Cerebellar cortex (tissue), 1 donor: ENCODE measurements around the gene DCAF12L2.
"Not testable (repeated sequence)": the region's sequence is repeated elsewhere in the genome, so short reads cannot be mapped to it uniquely, and the experiment has no call there.

Experiments used
- DNase-seq: peaks from one replicate; pipeline ENCODE4 v3.0.0-alpha.2; 2015; ENCODE audit warnings: low spot score

Gene DCAF12L2

DNA sequence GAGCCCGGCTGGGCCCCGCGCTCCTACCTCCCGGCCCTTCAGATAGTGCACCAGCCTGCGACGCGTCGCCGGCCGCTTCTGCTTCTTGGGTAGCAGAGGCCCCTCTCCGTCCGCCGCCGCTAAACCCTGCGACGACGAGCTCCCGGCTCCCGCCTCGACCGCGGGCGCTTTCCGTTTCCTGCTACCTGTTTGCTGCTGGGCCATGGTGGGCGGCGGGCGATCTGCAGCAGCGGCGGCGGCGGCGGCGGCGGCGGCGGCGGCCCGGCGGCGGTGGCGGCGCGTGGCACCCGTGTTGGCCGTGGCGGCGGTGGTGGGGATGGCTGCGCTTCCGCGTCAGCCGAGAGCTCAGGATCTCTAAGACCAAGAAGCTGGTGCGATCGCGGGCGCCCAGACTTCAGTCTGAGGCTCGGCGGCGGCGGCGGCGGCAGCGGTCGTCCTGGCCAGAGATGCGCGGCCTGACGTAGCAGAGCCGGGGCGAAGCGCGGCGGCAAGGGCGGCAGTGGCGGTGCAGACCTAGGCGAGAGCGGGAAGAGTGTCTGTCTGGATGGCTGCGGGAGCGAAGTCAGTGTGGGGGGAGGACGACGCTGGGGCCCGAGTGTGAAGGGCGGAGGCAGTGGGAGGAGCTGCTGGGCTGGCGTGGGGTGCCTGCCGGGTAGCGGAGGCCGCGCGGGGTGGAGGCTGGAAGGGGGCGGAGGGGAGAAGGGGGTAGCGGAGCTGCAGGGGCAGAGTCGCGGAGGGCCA lies at the start of gene DCAF12L2:
Gene DCAF12L2 (minus strand): TSS at position 569 of the 741 bp plus-strand sequence. CDS start 365 bp downstream, at position 204.
- DNase-seq, result peak; percentile 0

DNA sequence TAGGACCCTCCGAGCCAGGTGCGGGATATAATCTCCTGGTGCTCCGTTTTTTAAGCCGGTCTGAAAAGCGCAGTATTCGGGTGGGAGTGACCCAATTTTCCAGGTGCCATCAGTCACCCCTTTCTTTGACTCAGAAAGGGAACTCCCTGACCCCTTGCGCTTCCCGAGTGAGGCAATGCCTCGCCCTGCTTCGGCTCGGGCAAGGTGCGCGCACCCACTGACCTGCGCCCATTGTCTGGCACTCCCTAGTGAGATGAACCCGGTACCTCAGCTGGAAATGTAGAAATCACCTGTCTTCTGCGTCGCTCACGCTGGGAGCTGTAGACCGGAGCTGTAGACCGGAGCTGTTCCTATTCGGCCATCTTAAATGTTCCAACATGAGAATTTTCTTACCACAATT lies 24.8 kb upstream of the DCAF12L2 start:
- not testable (repeated sequence) for DNase-seq

DNA sequence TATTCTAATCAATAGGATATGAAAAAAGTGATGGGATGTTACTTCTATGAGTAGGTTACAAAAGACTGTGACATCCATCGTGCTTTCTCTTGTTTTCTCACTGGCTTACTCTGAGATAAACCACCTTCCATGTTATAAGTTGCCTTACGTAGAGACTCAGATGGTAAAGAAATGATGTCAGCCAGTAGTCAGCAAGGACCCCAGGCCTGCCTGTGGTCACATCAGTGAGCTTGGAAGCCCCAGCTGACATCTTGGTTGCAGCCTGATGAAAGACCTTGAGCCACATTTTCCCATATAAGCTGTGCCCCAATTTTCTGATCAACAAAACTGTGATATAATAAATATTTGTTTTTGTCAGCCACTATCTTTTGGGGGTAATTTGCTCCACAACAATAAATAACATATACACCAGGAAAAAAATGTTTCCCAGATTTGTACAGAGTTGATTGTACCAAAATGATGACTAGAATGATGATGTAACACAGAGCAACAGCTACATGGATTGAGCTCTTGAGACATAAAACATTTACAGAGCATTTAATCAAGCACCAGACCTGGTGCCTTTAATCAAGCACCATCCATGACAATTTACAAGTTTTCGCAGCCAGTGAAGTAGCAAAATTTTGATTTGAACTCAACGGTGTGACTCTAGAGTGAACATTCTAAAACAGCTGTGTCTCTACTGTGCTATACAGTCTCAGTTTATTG lies 11.2 kb upstream of the DCAF12L2 start:
- no peak for DNase-seq

DNA sequence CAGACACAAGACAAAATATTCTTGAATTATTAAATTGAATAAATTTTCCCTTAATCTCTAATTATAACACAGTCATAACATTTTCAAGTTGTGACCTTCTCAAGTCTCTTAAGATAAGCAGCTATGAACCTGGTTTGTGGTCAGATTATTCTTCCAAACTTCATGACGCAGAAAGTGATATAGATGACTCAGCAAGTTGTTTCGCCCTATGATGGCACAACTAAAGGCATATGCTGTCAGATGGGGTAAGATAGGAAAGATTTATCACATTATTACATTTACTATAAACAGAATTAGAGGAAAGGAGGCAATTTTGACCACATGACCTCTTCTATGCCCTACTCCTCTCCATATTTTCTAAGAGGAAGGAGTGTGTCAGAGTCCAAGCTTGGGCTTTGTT lies 4.6 kb upstream of the DCAF12L2 start:
- DNase-seq, result no peak

DNA sequence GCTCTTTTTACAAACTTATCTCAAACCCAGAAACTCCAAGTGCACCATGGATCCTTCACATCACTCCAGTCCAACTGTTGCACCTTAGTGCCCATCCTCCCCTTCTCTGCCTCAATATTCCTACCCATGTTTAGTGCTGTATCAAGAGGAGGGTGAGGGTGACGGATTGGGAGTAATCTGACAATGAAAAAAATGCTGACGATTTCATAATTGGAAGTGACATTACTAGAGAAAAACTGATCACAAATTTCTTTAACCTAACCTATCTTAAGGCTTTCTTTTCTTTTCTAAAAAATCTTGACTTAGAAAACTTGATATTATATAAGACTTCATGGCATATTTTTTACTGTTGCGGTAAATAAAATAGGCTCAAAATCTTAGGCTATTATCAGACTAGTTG lies 1.5 kb upstream of the DCAF12L2 start:
- DNase-seq, result no peak

DNA sequence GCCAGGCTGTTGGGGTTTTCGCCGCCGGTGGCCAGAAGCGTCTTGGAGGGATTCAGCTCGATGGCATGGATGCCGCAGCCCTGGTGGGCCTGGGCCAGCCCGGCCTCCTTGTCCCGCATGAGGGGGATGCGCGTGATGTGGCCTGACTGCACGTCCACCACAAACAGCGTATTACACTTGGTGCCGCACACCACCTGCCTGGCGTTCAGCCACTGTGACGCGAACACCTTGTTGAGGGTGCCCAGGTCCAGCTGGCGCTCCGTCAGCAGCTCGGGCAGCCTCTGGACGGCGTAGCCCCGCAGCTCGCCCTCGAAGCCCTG lies 728 bp downstream of the DCAF12L2 start:
- DNase-seq, result no peak

DNA sequence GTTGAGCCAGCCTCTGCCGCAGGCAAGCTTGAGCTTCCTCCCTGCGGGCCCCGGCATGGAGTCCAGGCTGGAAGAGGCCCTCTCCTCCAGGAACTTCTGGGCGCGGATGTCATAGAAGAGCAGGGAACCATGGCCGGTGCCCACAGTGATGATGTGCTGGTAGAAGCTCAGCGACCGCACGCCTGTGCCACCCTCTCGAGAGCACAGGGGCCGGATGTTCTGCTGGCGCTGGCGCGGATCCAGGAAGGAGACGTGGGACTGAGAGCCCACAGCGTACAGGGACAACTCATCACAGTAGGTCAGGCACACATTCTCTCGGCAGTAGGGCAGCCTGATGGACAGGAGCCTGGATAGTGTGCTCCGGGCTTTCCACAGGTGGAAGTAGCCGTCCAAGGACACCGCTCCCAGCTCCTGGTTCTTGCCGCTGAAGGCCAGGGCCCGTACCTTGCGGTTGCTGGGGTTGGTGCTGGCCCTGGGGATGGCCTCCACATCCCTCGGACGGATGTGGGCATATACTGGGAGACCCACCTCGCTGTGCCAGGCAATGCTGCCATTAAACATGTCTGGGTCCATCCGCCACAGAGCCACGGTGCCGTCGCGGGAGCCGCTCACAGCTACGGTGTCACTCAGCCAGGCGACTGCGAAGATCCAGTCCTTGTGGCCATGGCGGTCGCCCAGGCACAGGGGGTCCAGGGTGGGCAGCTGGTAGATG lies 1.2 kb downstream of the DCAF12L2 start:
- DNase-seq, result no peak

DNA sequence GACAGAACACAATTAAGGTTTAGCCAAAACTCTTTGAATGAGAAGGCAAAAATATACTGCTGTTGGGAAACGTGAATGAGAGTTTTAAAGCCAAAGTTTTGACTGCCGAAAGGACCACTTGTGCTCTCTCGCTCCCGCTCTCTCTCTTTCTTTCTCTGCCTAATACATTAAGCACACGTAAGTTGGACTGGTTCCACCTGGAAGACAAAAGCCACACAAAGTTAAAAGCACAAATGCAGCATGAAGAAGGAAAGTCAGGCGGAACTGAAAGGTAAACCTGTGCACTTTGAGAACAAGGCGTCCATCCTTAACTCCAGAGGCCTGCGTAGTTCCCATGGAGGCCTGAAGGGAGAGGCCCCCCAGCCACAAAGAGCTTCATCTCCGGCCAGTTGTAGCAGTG lies 1.9 kb downstream of the DCAF12L2 start:
- DNase-seq, result no peak

DNA sequence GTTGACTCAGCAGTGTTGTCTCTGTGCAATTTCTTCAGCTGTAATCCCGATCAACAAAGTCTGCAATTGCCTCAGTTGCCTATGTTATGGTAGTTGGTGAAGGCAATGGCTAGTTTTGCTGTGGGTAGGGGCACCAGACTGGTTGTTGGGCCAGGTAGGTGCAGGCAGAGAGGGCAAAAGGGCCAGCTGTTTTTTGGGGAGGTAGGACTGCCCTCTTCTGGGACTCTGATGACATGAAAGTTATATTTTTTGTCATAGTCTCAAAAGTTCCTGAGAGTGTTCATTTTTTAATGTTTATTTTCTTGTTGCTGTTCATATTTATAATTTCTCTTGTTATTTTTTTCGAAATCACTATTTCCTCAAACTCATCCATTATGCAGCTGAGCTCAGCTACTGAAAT lies 25.1 kb downstream of the DCAF12L2 start:
- no peak for DNase-seq

DNA sequence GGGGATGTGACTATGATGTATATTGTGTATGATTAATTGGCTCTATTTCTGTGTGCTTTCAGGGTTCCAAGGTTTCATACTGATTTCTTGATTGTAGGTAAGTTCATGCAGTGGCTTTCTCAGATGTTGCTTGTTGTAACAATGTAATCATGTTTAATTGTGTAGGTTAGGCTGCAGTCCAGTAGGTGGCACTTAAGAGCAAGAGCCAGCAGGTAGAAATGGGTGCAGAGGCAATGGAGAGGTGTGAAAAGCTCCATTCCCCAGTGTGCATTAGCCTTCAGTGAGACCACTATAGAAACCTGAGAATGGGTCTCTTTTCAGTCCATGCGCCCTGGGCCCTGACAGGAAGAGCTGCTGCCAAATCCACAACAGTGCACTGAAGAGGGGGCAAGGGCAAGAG lies 28.2 kb downstream of the DCAF12L2 start:
- DNase-seq, result no peak

DNA sequence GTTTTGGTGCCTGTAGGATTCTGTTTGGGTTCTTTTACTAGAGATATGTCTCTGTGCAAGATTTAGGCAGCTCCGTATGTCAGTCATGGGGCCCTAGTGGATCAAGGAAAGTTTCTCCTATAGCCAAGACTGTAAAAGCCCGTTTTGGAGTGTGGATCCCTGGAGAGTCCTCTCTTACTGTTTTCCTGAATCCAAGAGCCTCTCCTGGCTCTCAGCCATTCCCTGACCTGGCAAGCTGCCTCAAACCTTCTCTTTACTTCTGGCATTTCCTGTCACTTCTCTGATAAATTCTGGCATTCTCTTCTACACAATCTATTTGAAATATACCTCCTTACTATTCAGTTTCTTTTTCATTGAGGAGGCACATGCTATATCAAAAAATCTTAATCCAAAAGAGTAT lies 41.4 kb downstream of the DCAF12L2 start:
- no peak for DNase-seq
